Suprapubic skin (tissue), 4 donors: Measurements from ENCODE around the gene TMEM187.

Experiments
- CTCF ChIP-seq, 2 donors: fragments of 200-600 bp in 1 of 2; fragments of 450-650 bp in 1 of 2; sonication (generic) in 1 of 2; IDR thresholded peaks; one replicate each; pipeline ENCODE4 v1.5.1; 2016 to 2019; ENCODE audit warnings: antibody characterized with exemption in 2 of 2, mild to moderate bottlenecking in 1 of 2, moderate library complexity in 1 of 2
- EP300 ChIP-seq: sonication (generic); formaldehyde crosslinking; IDR thresholded peaks from one replicate; pipeline ENCODE4 v1.6.1; 2017; ENCODE audit warnings: antibody characterized with exemption
- POLR2A ChIP-seq, 2 donors: fragments of 450-650 bp; IDR thresholded peaks; one replicate each; pipeline ENCODE4 v1.6.1; 2017; ENCODE audit warnings: antibody characterized with exemption in 2 of 2, mild to moderate bottlenecking in 2 of 2, moderate library complexity in 2 of 2
- POLR2AphosphoS5 ChIP-seq, 3 donors: sonication (generic); formaldehyde crosslinking; IDR thresholded peaks; one replicate each; pipeline ENCODE4 v1.6.1; 2017; ENCODE audit warnings: antibody characterized with exemption in 3 of 3

- TF ChIP-seq EP300 (no peak), CTCF (IDR thresholded peaks at IDR 0.05) (no peak), POLR2A (IDR thresholded peaks at IDR 0.05) (no peak), POLR2AphosphoS5 (IDR thresholded peaks at IDR 0.05) (no peak)
These were observed 3.2 kb upstream of the TMEM187 start for GRCh38 chrX:153969125-153969903.
